HL-60 (cell line): ENCODE results near the gene RB1.

ENCODE experiments used
- GABPA ChIP-seq: IDR thresholded peaks from 2 replicates; pipeline ENCODE4 v1.6.1; 2012; ENCODE audit warnings: low read depth
- POLR2AphosphoS5 ChIP-seq: IDR thresholded peaks from 2 replicates; pipeline ENCODE4 v1.6.1; 2012; ENCODE audit warnings: low read depth
- SPI1 ChIP-seq: IDR thresholded peaks from 2 replicates; pipeline ENCODE4 v1.6.1; 2012; ENCODE audit warnings: low read depth, mild to moderate bottlenecking, borderline replicate concordance
- TF ChIP-seq, protein P1 (sequence below): IDR thresholded peaks from one replicate; pipeline ENCODE4 v1.5.1; 2011; ENCODE audit warnings: low read length, control low read depth, inconsistent platforms; ENCODE audit not compliant: insufficient read depth

DNA sequence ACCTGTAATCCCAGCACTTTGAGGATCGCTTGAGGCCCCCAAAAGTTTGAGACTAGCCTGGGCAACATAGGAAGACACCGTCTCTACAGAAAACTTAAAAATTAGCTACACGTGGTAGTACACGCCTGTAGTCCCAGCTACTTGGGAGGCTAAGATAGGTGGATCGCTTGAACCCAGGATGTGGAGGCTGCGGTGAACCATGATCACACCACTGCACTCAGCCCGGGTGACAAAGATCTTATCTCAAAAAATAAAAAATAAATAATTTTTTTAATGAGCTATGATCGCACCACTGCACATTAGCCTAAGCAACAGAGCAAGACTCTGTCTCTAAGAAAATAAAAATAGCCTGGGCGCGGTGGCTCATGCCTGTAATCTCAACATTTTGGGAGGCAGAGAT is 222.7 kb downstream of the RB1 start:
- TF ChIP-seq, protein P1, sequence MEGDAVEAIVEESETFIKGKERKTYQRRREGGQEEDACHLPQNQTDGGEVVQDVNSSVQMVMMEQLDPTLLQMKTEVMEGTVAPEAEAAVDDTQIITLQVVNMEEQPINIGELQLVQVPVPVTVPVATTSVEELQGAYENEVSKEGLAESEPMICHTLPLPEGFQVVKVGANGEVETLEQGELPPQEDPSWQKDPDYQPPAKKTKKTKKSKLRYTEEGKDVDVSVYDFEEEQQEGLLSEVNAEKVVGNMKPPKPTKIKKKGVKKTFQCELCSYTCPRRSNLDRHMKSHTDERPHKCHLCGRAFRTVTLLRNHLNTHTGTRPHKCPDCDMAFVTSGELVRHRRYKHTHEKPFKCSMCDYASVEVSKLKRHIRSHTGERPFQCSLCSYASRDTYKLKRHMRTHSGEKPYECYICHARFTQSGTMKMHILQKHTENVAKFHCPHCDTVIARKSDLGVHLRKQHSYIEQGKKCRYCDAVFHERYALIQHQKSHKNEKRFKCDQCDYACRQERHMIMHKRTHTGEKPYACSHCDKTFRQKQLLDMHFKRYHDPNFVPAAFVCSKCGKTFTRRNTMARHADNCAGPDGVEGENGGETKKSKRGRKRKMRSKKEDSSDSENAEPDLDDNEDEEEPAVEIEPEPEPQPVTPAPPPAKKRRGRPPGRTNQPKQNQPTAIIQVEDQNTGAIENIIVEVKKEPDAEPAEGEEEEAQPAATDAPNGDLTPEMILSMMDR, result no peak
- TF ChIP-seq POLR2AphosphoS5 (no peak), GABPA (no peak), SPI1 (no peak)
